ENCODE measurements around the gene NDUFV3. TPM values are rescaled to one million over a fixed set of nuclear protein-coding genes. Genes with fewer than 3 reads are reported as not detected.

The NDUFV3 gene
- total and polyA plus RNA-seq, 2 of the 8 experiments (the other 6 are each of a cell fraction or from before 2014, with no cell fraction given): 17.0 to 44.4 TPM

DNA sequence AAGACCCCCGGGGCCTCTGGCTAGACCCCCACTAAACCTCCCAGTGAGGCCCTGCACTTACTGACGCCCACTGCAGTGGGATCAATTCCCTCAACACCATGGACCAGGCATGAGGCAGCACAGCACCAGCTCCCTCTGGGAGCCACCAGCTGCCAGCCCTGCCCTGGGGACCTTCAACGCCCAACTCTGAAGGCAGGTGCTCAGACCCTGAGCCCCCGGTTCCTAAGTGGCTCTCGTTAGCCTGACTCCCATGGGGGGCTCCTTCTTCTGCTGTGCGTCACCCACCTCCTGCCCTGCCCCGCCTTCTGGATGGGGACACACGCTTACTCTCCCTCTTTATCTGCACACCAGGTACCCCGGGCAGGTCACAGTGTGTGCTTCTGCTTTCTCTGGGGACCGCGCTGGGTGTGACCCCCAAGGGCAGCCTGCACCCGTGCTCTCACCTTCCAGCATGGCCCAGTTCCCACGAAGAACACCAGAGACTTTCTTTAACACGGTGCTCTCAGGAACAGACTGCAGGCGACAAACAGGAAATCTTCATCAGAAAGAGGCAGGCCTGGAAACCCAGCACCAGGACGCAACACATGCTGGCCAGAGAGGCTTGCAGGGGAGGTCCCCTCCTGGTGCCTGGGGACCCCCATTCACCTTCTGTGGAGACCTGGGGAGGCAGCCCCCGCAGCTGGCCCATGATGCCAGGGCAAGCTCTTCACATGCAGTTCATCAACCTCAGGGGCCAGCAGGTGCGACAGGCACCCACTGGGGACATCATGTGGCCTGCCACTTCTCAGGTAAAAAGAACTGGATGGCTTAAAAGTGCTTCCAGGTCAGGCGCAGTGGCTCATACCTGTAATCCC lies 41.1 kb upstream of the NDUFV3 start:
- no peak overlapping the region for H2BK15ac ChIP-seq (ENCODE audit: low read length)
- 91% methylated on average over 18 of the region's 19 CpGs; no CpG with 5 or more reads in 1 of the 2 experiments for WGBS, 2 experiments (ENCODE audit: extremely low coverage in 1 of 2, insufficient coverage in 1 of 2, insufficient read length in 1 of 2, insufficient replicate concordance in 2 of 2, low coverage in 1 of 2, low lambda C conversion rate in 2 of 2, missing lambda C conversion rate in 1 of 2)
- H3K9ac ChIP-seq (replicated peaks in 1 of 4; ENCODE audit: extremely low read depth in 1 of 4, low read depth in 3 of 4, low read length in 3 of 4): no peak overlapping the region
- H4K8ac ChIP-seq (ENCODE audit: extremely low read depth, insufficient read depth, low read length): no peak overlapping the region
- H3K56ac ChIP-seq (replicated peaks; ENCODE audit: insufficient read length, low read depth, low read length): no peak overlapping the region
- no peaks in the 10 kb centered on the region for H3K4me1 ChIP-seq (replicated peaks in 1 of 4; ENCODE audit: control insufficient read depth in 3 of 4, insufficient read depth in 4 of 4, low read length in 3 of 4)
- no peak overlapping the region for H3K27ac ChIP-seq (ENCODE audit: low read depth, low read length)
- FAIRE-seq (no peak), DNase-seq (ENCODE audit: low read depth in 1 of 2, low spot score in 2 of 2) (no peak)
- H3K14ac ChIP-seq (ENCODE audit: insufficient read length): no peak overlapping the region
- no peaks in the 10 kb centered on the region for H3K23me2 ChIP-seq (ENCODE audit: low read depth, low read length)
- H4K5ac ChIP-seq (ENCODE audit: insufficient read length, low read depth, low read length): no peak overlapping the region
- peaks cover 13% of the 10 kb centered on the region; the same call in 1 of the 2 replicates for H3K79me1 ChIP-seq (ENCODE audit: low read depth, low read length)
- H3K23ac ChIP-seq (ENCODE audit: insufficient read length): no peak overlapping the region
- H2BK20ac ChIP-seq (ENCODE audit: low read length): no peak overlapping the region
- POLR2A ChIA-PET (ENCODE audit: partially characterized antibody): interaction anchor here (0.7 to 4.2 kb wide), 7 partner anchors 8 to 20 kb away, joined by 3 to 21 read pairs (median 3); no protein-coding TSS in a partner anchor
- H3K79me2 ChIP-seq (ENCODE audit: control insufficient read depth in 1 of 2, insufficient read depth in 2 of 2, low read length in 2 of 2): peaks cover 0 to 18% of the 10 kb centered on the region in 2 experiments; a peak in 2 of 4 replicates
- H4K20me1 ChIP-seq (replicated peaks in 1 of 2; ENCODE audit: control insufficient read depth in 1 of 2, insufficient read depth in 2 of 2, low read length in 2 of 2): peaks cover 5 to 42% of the 10 kb centered on the region in 2 experiments
- H2BK12ac ChIP-seq (ENCODE audit: low read depth, low read length): no peak overlapping the region
- no peak overlapping the region for H2AFZ ChIP-seq (ENCODE audit: low read length)
- H3K4me2 ChIP-seq (ENCODE audit: insufficient read depth in 1 of 2, low read depth in 2 of 2, low read length in 2 of 2): no peak overlapping the region
- CTCF ChIA-PET (ENCODE audit: partially characterized antibody): interaction anchor here (0.5 to 2.5 kb wide), 7 partner anchors 8 to 189 kb away, joined by 3 to 10 read pairs (median 3); no protein-coding TSS in a partner anchor
- peaks cover 41 to 88% (median 68%) of the 10 kb centered on the region in 4 experiments; a peak in 7 of 8 replicates for H3K36me3 ChIP-seq (ENCODE audit: control insufficient read depth in 2 of 4, insufficient read depth in 4 of 4, low read length in 3 of 4)
- no peak overlapping the region for H3K4ac ChIP-seq (replicated peaks; ENCODE audit: insufficient read length, low read depth, low read length)
- H3K9me3 ChIP-seq (ENCODE audit: insufficient read depth in 2 of 2, low read depth in 1 of 2, low read length in 1 of 2): no peaks in the 10 kb centered on the region
- H2BK5ac ChIP-seq (ENCODE audit: low read depth, low read length): no peak overlapping the region
- H3K4me3 ChIP-seq (ENCODE audit: extremely low read depth in 1 of 4, insufficient read depth in 2 of 4, low read depth in 3 of 4, low read length in 4 of 4): no peak overlapping the region
- no peaks in the 10 kb centered on the region for H3K27me3 ChIP-seq (replicated peaks in 1 of 4; ENCODE audit: control insufficient read depth in 3 of 4, extremely low read depth in 1 of 4, insufficient read depth in 3 of 4, low read length in 3 of 4)
- H2AK5ac ChIP-seq (ENCODE audit: low read depth, low read length): no peak overlapping the region
- no peak overlapping the region for H3K18ac ChIP-seq (ENCODE audit: extremely low read depth, low read length)
- no peak overlapping the region for H4K91ac ChIP-seq (replicated peaks; ENCODE audit: insufficient read length, low read length)
- H2BK120ac ChIP-seq (replicated peaks; ENCODE audit: low read depth, low read length): no peak overlapping the region
- TF ChIP-seq, protein P1, sequence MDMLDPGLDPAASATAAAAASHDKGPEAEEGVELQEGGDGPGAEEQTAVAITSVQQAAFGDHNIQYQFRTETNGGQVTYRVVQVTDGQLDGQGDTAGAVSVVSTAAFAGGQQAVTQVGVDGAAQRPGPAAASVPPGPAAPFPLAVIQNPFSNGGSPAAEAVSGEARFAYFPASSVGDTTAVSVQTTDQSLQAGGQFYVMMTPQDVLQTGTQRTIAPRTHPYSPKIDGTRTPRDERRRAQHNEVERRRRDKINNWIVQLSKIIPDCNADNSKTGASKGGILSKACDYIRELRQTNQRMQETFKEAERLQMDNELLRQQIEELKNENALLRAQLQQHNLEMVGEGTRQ (IDR thresholded peaks at IDR 0.05; ENCODE audit: low read length): no peak
- TF ChIP-seq GTF2F1 (IDR thresholded peaks at IDR 0.05; ENCODE audit: borderline replicate concordance, low read depth, low read length): no peak
- TF ChIP-seq KDM4A (IDR thresholded peaks at IDR 0.05; ENCODE audit: low read depth, low read length, severe bottlenecking): no peak
- no peak for TF ChIP-seq HDAC6 (IDR thresholded peaks at IDR 0.05; ENCODE audit: low read depth, low read length)
- TF ChIP-seq CBX5 (IDR thresholded peaks at IDR 0.05; ENCODE audit: low read depth, low read length): no peak
- no peak for TF ChIP-seq RNF2 (IDR thresholded peaks at IDR 0.05; ENCODE audit: borderline replicate concordance, low read depth, low read length, missing control alignments, poor library complexity, severe bottlenecking)
- no peak for TF ChIP-seq EZH2 (IDR thresholded peaks at IDR 0.05; ENCODE audit: low read depth, low read length, severe bottlenecking)
- TF ChIP-seq, protein P2, sequence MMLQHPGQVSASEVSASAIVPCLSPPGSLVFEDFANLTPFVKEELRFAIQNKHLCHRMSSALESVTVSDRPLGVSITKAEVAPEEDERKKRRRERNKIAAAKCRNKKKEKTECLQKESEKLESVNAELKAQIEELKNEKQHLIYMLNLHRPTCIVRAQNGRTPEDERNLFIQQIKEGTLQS (IDR thresholded peaks at IDR 0.05; ENCODE audit: insufficient read depth, low read depth, low read length): no peak
- TF ChIP-seq NRF1 (IDR thresholded peaks at IDR 0.05; ENCODE audit: low read depth, low read length): no peak

Data from H1 (cell line).